ENCODE measurements around the gene SOS1. TPM values are rescaled to one million over a fixed set of nuclear protein-coding genes. Genes with fewer than 3 reads are reported as not detected.

The SOS1 gene
- total RNA-seq, 1 donor from 2014 or later, result 39.0 TPM

GRCh38 chr2:38959938-38960608 is 160.8 kb downstream of the SOS1 start:
- H3K4me1 Mint-ChIP-seq (ENCODE audit: low read depth, unreplicated experiment), result peaks cover 2% of the 10 kb centered on the region
- H3K27ac Mint-ChIP-seq (ENCODE audit: unreplicated experiment), result no peak overlapping the region
- peaks cover 10% of the 10 kb centered on the region for H3K36me3 Mint-ChIP-seq (ENCODE audit: unreplicated experiment)
- peaks cover 2% of the 10 kb centered on the region for H3K9me3 Mint-ChIP-seq (ENCODE audit: unreplicated experiment)
- H3K27me3 Mint-ChIP-seq (ENCODE audit: unreplicated experiment), result no peaks in the 10 kb centered on the region
- DNase-seq, result peak; percentile 85
- H3K4me3 Mint-ChIP-seq (ENCODE audit: unreplicated experiment), result peak overlapping the region; percentile 61
- no peak for TF ChIP-seq CTCF (IDR thresholded peaks at IDR 0.05; ENCODE audit: partially characterized antibody, unreplicated experiment)

GRCh38 chr2:38959466-38959865 is 161.4 kb downstream of the SOS1 start:
- Mint-ChIP-seq H3K4me1 (ENCODE audit: low read depth, unreplicated experiment) (peaks cover 2% of the 10 kb centered on the region), H3K27ac (ENCODE audit: unreplicated experiment) (peak overlapping the region; percentile 31), H3K27me3 (ENCODE audit: unreplicated experiment) (no peaks in the 10 kb centered on the region), H3K36me3 (ENCODE audit: unreplicated experiment) (peaks cover 10% of the 10 kb centered on the region), H3K4me3 (ENCODE audit: unreplicated experiment) (peak overlapping the region; percentile 88), H3K9me3 (ENCODE audit: unreplicated experiment) (peaks cover 2% of the 10 kb centered on the region)
- TF ChIP-seq CTCF (IDR thresholded peaks at IDR 0.05; ENCODE audit: partially characterized antibody, unreplicated experiment), result no peak
- DNase-seq, result no peak

DNA sequence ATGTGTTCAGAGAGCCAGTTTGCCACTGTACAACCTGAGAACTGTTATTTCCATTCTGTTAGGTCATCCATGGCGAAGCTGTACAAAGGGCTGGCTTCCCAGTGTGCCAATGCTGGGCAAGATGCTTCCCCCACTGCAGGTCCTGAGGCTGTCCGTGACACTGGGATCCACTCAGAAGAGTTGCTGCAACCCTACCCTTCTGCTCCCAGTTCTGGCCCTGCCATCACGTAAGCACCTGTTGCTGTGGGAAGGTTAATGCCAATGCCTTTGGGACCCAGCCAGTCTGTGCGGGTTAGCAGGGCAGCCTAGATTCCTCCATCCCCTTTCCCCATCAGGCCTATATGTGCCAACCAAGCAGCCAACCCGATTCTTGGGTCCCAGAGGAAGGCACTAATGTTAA is 162.9 kb downstream of the SOS1 start:
- TF ChIP-seq CTCF (IDR thresholded peaks at IDR 0.05; ENCODE audit: partially characterized antibody, unreplicated experiment), result no peak
- peaks cover 2% of the 10 kb centered on the region for H3K4me1 Mint-ChIP-seq (ENCODE audit: low read depth, unreplicated experiment)
- DNase-seq, result no peak
- H3K27ac Mint-ChIP-seq (ENCODE audit: unreplicated experiment), result no peak overlapping the region
- no peaks in the 10 kb centered on the region for H3K27me3 Mint-ChIP-seq (ENCODE audit: unreplicated experiment)
- H3K36me3 Mint-ChIP-seq (ENCODE audit: unreplicated experiment), result peaks cover 5% of the 10 kb centered on the region
- peaks cover 2% of the 10 kb centered on the region for H3K9me3 Mint-ChIP-seq (ENCODE audit: unreplicated experiment)
- H3K4me3 Mint-ChIP-seq (ENCODE audit: unreplicated experiment), result no peak overlapping the region

DNA sequence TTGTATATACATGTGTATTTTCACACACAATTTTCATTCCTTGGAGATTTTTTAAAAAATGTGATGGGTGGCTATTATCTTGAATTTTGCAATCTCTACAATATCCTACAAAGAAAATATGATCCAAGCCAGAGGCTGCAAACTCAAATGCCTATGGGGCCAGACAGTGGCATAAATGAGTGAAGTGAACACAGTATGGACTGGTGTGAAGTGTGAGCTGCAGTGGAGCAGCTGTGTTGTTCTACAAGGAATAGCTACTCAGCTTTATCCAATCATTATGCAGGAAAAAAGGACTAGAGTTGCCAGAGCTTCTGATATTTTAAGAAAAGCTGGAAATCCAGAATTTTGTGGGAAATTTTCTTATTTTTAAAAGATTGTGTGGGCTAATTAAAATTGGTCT is 169.1 kb downstream of the SOS1 start:
- DNase-seq, result no peak
- TF ChIP-seq CTCF (IDR thresholded peaks at IDR 0.05; ENCODE audit: partially characterized antibody, unreplicated experiment), result no peak
- Mint-ChIP-seq H3K4me3 (ENCODE audit: unreplicated experiment) (no peak overlapping the region), H3K27ac (ENCODE audit: unreplicated experiment) (no peak overlapping the region), H3K9me3 (ENCODE audit: unreplicated experiment) (peaks cover 3% of the 10 kb centered on the region), H3K27me3 (ENCODE audit: unreplicated experiment) (peaks cover 2% of the 10 kb centered on the region), H3K4me1 (ENCODE audit: low read depth, unreplicated experiment) (no peaks in the 10 kb centered on the region), H3K36me3 (ENCODE audit: unreplicated experiment) (no peaks in the 10 kb centered on the region)

GRCh38 chr2:38948995-38949394 is 171.9 kb downstream of the SOS1 start:
- H3K4me1 Mint-ChIP-seq (ENCODE audit: low read depth, unreplicated experiment), result peaks cover 10% of the 10 kb centered on the region
- TF ChIP-seq CTCF (IDR thresholded peaks at IDR 0.05; ENCODE audit: partially characterized antibody, unreplicated experiment), result no peak
- no peaks in the 10 kb centered on the region for H3K36me3 Mint-ChIP-seq (ENCODE audit: unreplicated experiment)
- H3K4me3 Mint-ChIP-seq (ENCODE audit: unreplicated experiment), result no peak overlapping the region
- no peak overlapping the region for H3K27ac Mint-ChIP-seq (ENCODE audit: unreplicated experiment)
- DNase-seq, result no peak
- peaks cover 3% of the 10 kb centered on the region for H3K9me3 Mint-ChIP-seq (ENCODE audit: unreplicated experiment)
- H3K27me3 Mint-ChIP-seq (ENCODE audit: unreplicated experiment), result peaks cover 2% of the 10 kb centered on the region

Measured in glutamatergic neuron (in vitro differentiated cells).